GM23338 (cell line): ENCODE measurements around the gene LGALS12.

ENCODE experiments used
- CREB1 ChIP-seq: fragments of 250-450 bp; sonication (Bioruptor Pico); IDR thresholded peaks from 2 replicates; pipeline ENCODE4 v1.5.0; 2020; ENCODE audit warnings: low read depth, mild to moderate bottlenecking, moderate library complexity
- CTCF ChIP-seq, 2 experiments: fragments of 200-600 bp in 1 of 2; sonication (generic) in 1 of 2; conservative IDR thresholded peaks; 2 replicates each; pipeline versions ENCODE4 v1.5.1 to v1.6.1; 2016 to 2017; ENCODE audit warnings: antibody characterized with exemption in 2 of 2, low read depth in 2 of 2, mild to moderate bottlenecking in 2 of 2, moderate library complexity in 1 of 2
- EZH2 ChIP-seq: fragments of 200-600 bp; sonication (generic); IDR thresholded peaks from one replicate; pipeline ENCODE4 v1.8.0; 2017; ENCODE audit warnings: antibody characterized with exemption, mild to moderate bottlenecking, low read depth; ENCODE audit not compliant: unreplicated experiment
- EZH2phosphoT487 ChIP-seq: fragments of 200-600 bp; sonication (generic); IDR thresholded peaks from one replicate; pipeline ENCODE4 v1.8.1; 2018; ENCODE audit warnings: antibody characterized with exemption; ENCODE audit not compliant: unreplicated experiment
- JUNB ChIP-seq: IDR thresholded peaks from one replicate; pipeline ENCODE4 v1.6.1; 2016; ENCODE audit warnings: antibody characterized with exemption; ENCODE audit not compliant: unreplicated experiment
- POLR2AphosphoS5 ChIP-seq: IDR thresholded peaks from 2 replicates; pipeline ENCODE4 v1.6.1; 2016; ENCODE audit warnings: antibody characterized with exemption, low read depth
- REST ChIP-seq: IDR thresholded peaks from one replicate; pipeline ENCODE4 v1.6.1; 2018; ENCODE audit warnings: antibody characterized with exemption; ENCODE audit not compliant: unreplicated experiment
- ZNF114 ChIP-seq: fragments of 250-450 bp; sonication (Bioruptor Pico); IDR thresholded peaks from 2 replicates; pipeline ENCODE4 v1.5.0; 2020; ENCODE audit warnings: mild to moderate bottlenecking, moderate library complexity

- TF ChIP-seq POLR2AphosphoS5 (no peak), REST (no peak), CTCF (conservative IDR thresholded peaks at IDR 0.05; ENCODE audit: low read depth in 2 of 2) (no peak), CREB1 (no peak), EZH2 (no peak), EZH2phosphoT487 (no peak), JUNB (no peak), ZNF114 (CRISPR knock-in tag) (no peak)
Measured at GRCh38 chr11:63553759-63554158, 47.9 kb downstream of the LGALS12 start.
